ENCODE measurements around the gene SLC25A4. TPM values are rescaled to one million over a fixed set of nuclear protein-coding genes. Genes with fewer than 3 reads are reported as not detected.

The SLC25A4 gene
- total RNA-seq, 4 donors from 2014 or later: 17.3 to 64.4 (median 37.1) TPM

- no peaks in the 10 kb centered on the region for H3K36me3 ChIP-seq
- DNase-seq: no peak
- no peak overlapping the region for H3K4me3 ChIP-seq
- H3K27ac ChIP-seq: no peak overlapping the region
- H3K4me1 ChIP-seq: peaks cover 0 to 10% (median 6%) of the 10 kb centered on the region in 4 donors
- TF ChIP-seq POLR2A (IDR thresholded peaks at IDR 0.05): no peak
- TF ChIP-seq, protein P1, sequence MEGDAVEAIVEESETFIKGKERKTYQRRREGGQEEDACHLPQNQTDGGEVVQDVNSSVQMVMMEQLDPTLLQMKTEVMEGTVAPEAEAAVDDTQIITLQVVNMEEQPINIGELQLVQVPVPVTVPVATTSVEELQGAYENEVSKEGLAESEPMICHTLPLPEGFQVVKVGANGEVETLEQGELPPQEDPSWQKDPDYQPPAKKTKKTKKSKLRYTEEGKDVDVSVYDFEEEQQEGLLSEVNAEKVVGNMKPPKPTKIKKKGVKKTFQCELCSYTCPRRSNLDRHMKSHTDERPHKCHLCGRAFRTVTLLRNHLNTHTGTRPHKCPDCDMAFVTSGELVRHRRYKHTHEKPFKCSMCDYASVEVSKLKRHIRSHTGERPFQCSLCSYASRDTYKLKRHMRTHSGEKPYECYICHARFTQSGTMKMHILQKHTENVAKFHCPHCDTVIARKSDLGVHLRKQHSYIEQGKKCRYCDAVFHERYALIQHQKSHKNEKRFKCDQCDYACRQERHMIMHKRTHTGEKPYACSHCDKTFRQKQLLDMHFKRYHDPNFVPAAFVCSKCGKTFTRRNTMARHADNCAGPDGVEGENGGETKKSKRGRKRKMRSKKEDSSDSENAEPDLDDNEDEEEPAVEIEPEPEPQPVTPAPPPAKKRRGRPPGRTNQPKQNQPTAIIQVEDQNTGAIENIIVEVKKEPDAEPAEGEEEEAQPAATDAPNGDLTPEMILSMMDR (IDR thresholded peaks at IDR 0.05): no peak
- H3K27me3 ChIP-seq: peaks cover 0 to 4% of the 10 kb centered on the region in 2 donors
- no peaks in the 10 kb centered on the region for H3K9me3 ChIP-seq
Measured at GRCh38 chr4:185122681-185123345, 20.3 kb upstream of the SLC25A4 start.

DNA sequence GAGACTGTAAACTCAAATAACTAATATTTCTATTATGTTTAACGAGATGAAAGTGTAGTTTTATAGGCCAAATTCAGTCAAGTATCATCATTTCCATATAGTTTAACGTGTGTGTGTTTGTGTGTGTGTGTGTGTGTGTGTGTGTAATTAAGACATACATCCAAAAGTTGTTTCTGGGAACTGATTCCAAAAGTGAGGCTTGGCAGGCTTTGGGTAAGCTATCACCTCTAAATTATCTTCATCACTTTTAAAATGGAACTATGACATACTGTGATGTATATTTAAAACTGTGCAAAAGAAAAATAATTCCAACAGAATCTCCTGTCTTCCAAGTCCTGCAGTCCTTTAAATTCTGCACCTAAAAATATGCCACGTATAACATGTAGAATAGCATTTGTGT, 19.1 kb upstream of the SLC25A4 start:
- Histone ChIP-seq H3K9me3 (no peaks in the 10 kb centered on the region), H3K4me3 (no peak overlapping the region), H3K27me3 (peaks cover 0 to 9% of the 10 kb centered on the region in 2 donors), H3K4me1 (peaks cover 0 to 19% (median 11%) of the 10 kb centered on the region in 4 donors), H3K36me3 (no peaks in the 10 kb centered on the region), H3K27ac (no peak overlapping the region)
- DNase-seq: no peak
- no peak for TF ChIP-seq POLR2A (IDR thresholded peaks at IDR 0.05)
- TF ChIP-seq, protein P1 (IDR thresholded peaks at IDR 0.05): no peak

- H3K36me3 ChIP-seq: no peaks in the 10 kb centered on the region
- H3K4me1 ChIP-seq: peaks cover 0 to 21% (median 11%) of the 10 kb centered on the region in 4 donors
- TF ChIP-seq, protein P1 (IDR thresholded peaks at IDR 0.05): no peak
- no peak for TF ChIP-seq POLR2A (IDR thresholded peaks at IDR 0.05)
- peaks cover 0 to 9% of the 10 kb centered on the region in 2 donors for H3K27me3 ChIP-seq
- no peak for DNase-seq
- no peaks in the 10 kb centered on the region for H3K9me3 ChIP-seq
- peak overlapping the region; percentile 38 to 56 (median 52) for H3K4me3 ChIP-seq
- H3K27ac ChIP-seq: no peak overlapping the region
Measured at GRCh38 chr4:185127021-185127925, 15.8 kb upstream of the SLC25A4 start.

DNA sequence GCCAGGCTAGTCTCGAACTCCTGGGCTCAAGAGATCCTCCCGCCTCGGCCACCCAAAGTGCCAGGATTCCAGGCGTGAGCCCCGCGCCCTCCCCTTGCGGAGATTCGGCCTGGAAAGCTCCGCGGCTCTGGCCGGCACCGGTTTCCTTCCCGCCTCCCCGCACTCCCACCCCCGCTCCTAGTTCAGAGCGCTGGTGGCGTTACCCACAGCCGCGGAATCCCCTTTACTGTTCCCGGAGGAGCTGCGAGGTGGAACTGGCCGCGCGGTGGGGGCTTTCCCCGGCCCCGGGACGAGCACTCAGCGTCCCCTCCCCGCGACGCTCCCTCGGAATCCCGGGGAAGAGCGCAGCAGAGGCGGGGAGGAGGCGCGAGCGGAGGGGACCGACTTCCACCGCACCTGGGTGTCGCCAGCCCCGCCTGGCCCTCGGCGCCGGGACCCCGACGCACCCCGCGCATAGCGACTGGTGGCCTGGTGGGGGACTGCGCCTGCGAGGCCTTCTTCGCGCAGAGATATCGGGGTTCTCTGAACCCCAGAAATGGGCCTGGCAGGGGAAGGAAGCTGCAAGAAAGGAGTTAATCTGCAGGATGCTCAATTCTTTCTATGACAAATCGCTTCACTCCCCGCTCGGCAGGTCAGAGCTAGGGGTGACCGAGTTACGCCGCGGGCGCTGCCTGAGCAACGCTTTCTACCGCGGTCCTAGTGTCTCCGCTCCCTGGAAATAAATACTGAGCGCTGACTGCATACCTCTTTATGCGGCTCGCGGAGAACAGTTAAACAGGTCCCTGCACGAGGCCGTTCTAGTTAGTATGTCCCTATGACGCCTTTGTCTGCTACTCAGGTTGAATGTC, 14.6 kb upstream of the SLC25A4 start:
- H3K4me3 ChIP-seq: peak overlapping the region; percentile 38 to 56 (median 52)
- DNase-seq: no peak

More for the DNA sequence above, 14.6 kb upstream of the SLC25A4 start:
- Histone ChIP-seq H3K36me3 (no peaks in the 10 kb centered on the region), H3K4me1 (peaks cover 0 to 21% (median 11%) of the 10 kb centered on the region in 4 donors), H3K9me3 (no peaks in the 10 kb centered on the region), H3K27ac (peak overlapping the region in 2 of 4 donors; percentile 3 to 25), H3K27me3 (peaks cover 0 to 9% of the 10 kb centered on the region in 2 donors)
- TF ChIP-seq, protein P1 (IDR thresholded peaks at IDR 0.05): peak in 1 of 6 experiments; percentile 16
- TF ChIP-seq POLR2A (IDR thresholded peaks at IDR 0.05): no peak

All from Peyer's patch (tissue), 4 donors.